AG10803 (cell line): ENCODE measurements around the gene MT1HL1.

ENCODE experiments used
- DNase-seq: peaks from one replicate; pipeline ENCODE4 v3.0.0; 2010; ENCODE audit warnings: low read depth
- H3K4me3 ChIP-seq: 2 replicates; pipeline ENCODE4 v1.5.1; 2011; ENCODE audit warnings: mild to moderate bottlenecking, low read length, control low read depth
- CTCF ChIP-seq: conservative IDR thresholded peaks from 2 replicates; pipeline ENCODE4 v1.5.1; 2011; ENCODE audit warnings: mild to moderate bottlenecking, low read length, control low read depth, inconsistent platforms

Gene MT1HL1

GRCh38 chr1:237018896-237019295, 14.7 kb upstream of the MT1HL1 start:
- TF ChIP-seq CTCF = no peak
- H3K4me3 ChIP-seq = no peak overlapping the region
- DNase-seq = no peak

GRCh38 chr1:237016626-237017025, 12.4 kb upstream of the MT1HL1 start:
- DNase-seq = no peak
- no peak for TF ChIP-seq CTCF

DNA sequence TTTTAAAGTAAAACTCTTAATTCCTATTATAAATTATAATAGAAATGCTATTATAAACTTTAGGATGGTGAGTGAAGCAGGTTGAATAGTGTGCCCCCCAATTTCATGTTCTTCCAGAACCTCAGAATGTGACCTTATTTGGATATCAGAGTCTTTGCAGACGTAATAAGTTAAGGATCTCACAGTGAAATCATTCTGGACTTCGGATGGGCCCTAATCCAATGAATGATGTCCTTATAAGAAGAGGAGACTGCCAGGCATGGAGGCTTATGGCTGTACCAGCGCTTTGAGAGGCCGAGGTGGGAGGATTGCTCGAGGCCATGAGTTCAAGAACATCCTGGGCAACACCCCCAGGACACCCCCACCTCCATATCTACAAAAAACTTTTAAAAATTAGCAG, 9.4 kb upstream of the MT1HL1 start:
- DNase-seq = no peak
- no peak overlapping the region for H3K4me3 ChIP-seq
- no peak for TF ChIP-seq CTCF

More at GRCh38 chr1:237016626-237017025, 12.4 kb upstream of the MT1HL1 start:
- no peak overlapping the region for H3K4me3 ChIP-seq

GRCh38 chr1:237012788-237013383, 8.6 kb upstream of the MT1HL1 start:
- DNase-seq = no peak
- no peak overlapping the region for H3K4me3 ChIP-seq
- no peak for TF ChIP-seq CTCF

- no peak overlapping the region for H3K4me3 ChIP-seq
- TF ChIP-seq CTCF = no peak
- DNase-seq = no peak
These were observed 8.1 kb upstream of the MT1HL1 start for GRCh38 chr1:237012361-237012760.

- no peak for DNase-seq
- TF ChIP-seq CTCF = no peak
- no peak overlapping the region for H3K4me3 ChIP-seq
These were observed 7.2 kb upstream of the MT1HL1 start for GRCh38 chr1:237011432-237011831.

GRCh38 chr1:237009611-237010010, 5.4 kb upstream of the MT1HL1 start:
- no peak for DNase-seq
- no peak overlapping the region for H3K4me3 ChIP-seq
- no peak for TF ChIP-seq CTCF
